Stimulated activated naive CD8-positive, alpha-beta T cell treated with anti-CD3 and anti-CD28 coated beads, Interleukin-15, Interleukin-2, amounts not matched to agents 100 U/mL and 50 U/mL, for 24 hours (primary cell): ENCODE data around the gene ADCY2.

Source experiments
- ATAC-seq: fragments of 150-1000 bp; cut with Tn5 transposase; one replicate; pipeline ENCODE4 v1.10.0; 2021
- DNase-seq: peaks from one replicate; pipeline ENCODE4 v3.0.0; 2021

Gene ADCY2

GRCh38 chr5:7667216-7667767 lies 271.4 kb downstream of the ADCY2 start:
- DNase-seq (no peak), ATAC-seq (no peak)

GRCh38 chr5:7668161-7668560 lies 272.2 kb downstream of the ADCY2 start:
- DNase-seq (no peak), ATAC-seq (no peak)

- ATAC-seq (no peak), DNase-seq (no peak)
Measured at GRCh38 chr5:7668627-7669026, 272.7 kb downstream of the ADCY2 start.

- no peak for ATAC-seq
- DNase-seq = no peak
Measured at GRCh38 chr5:7671381-7671993, 275.5 kb downstream of the ADCY2 start.

- no peak for ATAC-seq
Measured at GRCh38 chr5:7673658-7674057, 277.7 kb downstream of the ADCY2 start.

GRCh38 chr5:7676455-7676854 lies 280.5 kb downstream of the ADCY2 start:
- ATAC-seq (no peak), DNase-seq (no peak)

More at GRCh38 chr5:7673658-7674057, 277.7 kb downstream of the ADCY2 start:
- no peak for DNase-seq

- ATAC-seq (no peak), DNase-seq (no peak)
Measured at GRCh38 chr5:7678030-7678429, 282.1 kb downstream of the ADCY2 start.

- ATAC-seq = no peak
- DNase-seq = no peak
Measured at GRCh38 chr5:7679663-7680062, 283.7 kb downstream of the ADCY2 start.

- no peak for DNase-seq
- ATAC-seq = no peak
Measured at GRCh38 chr5:7680260-7680659, 284.3 kb downstream of the ADCY2 start.

- no peak for ATAC-seq
- DNase-seq = no peak
Measured at GRCh38 chr5:7682379-7682778, 286.4 kb downstream of the ADCY2 start.

- ATAC-seq = no peak
Measured at GRCh38 chr5:7683753-7684152, 287.8 kb downstream of the ADCY2 start.

GRCh38 chr5:7684826-7685225 lies 288.9 kb downstream of the ADCY2 start:
- ATAC-seq (no peak), DNase-seq (no peak)

More at GRCh38 chr5:7683753-7684152, 287.8 kb downstream of the ADCY2 start:
- no peak for DNase-seq

GRCh38 chr5:7686794-7687193 lies 290.9 kb downstream of the ADCY2 start:
- no peak for ATAC-seq

GRCh38 chr5:7690557-7690956 lies 294.6 kb downstream of the ADCY2 start:
- DNase-seq (no peak), ATAC-seq (no peak)

More at GRCh38 chr5:7686794-7687193, 290.9 kb downstream of the ADCY2 start:
- no peak for DNase-seq

GRCh38 chr5:7705261-7705660 lies 309.3 kb downstream of the ADCY2 start:
- ATAC-seq = no peak

GRCh38 chr5:7705736-7706135 lies 309.8 kb downstream of the ADCY2 start:
- ATAC-seq = no peak

More at GRCh38 chr5:7705261-7705660, 309.3 kb downstream of the ADCY2 start:
- no peak for DNase-seq

GRCh38 chr5:7706256-7706655 lies 310.3 kb downstream of the ADCY2 start:
- ATAC-seq (no peak), DNase-seq (no peak)

More at GRCh38 chr5:7705736-7706135, 309.8 kb downstream of the ADCY2 start:
- DNase-seq = no peak

GRCh38 chr5:7714119-7714518 lies 318.2 kb downstream of the ADCY2 start:
- DNase-seq (no peak), ATAC-seq (no peak)

GRCh38 chr5:7714697-7715096 lies 318.8 kb downstream of the ADCY2 start:
- no peak for ATAC-seq
- no peak for DNase-seq

- no peak for ATAC-seq
- no peak for DNase-seq
Measured at GRCh38 chr5:7717691-7718090, 321.8 kb downstream of the ADCY2 start.

- no peak for ATAC-seq
- DNase-seq = no peak
Measured at GRCh38 chr5:7728076-7728475, 332.1 kb downstream of the ADCY2 start.

GRCh38 chr5:7741415-7742065 lies 345.6 kb downstream of the ADCY2 start:
- ATAC-seq (no peak), DNase-seq (no peak)

- DNase-seq = no peak
Measured at GRCh38 chr5:7742241-7742656, 346.3 kb downstream of the ADCY2 start.

More at GRCh38 chr5:7742241-7742656, 346.3 kb downstream of the ADCY2 start:
- ATAC-seq = no peak
